Tibial nerve (tissue), 4 donors: ENCODE data around the gene CACNA1I. TPM values are rescaled to one million over a fixed set of nuclear protein-coding genes. Genes with fewer than 3 reads are reported as not detected.
"Not testable (repeated sequence)": the region's sequence is repeated elsewhere in the genome, so short reads cannot be mapped to it uniquely, and the experiment has no call there.

Source experiments
- DNase-seq, 2 donors: peaks; one replicate each; pipeline ENCODE4 v3.0.0-alpha.2; 2019; ENCODE audit warnings: low spot score in 2 of 2
- H3K27ac ChIP-seq, 4 donors: fragments of 200-600 bp; sonication (generic) in 3 of 4; one replicate each; pipeline ENCODE4 v1.5.1; 2017 to 2019; ENCODE audit warnings: mild to moderate bottlenecking in 1 of 4
- H3K27me3 ChIP-seq, 2 donors: fragments of 200-600 bp; sonication (generic) in 1 of 2; one replicate each; pipeline versions ENCODE4 v1.5.1 to v1.6.0; 2017 to 2019
- H3K36me3 ChIP-seq, 3 donors: fragments of 200-600 bp; sonication (generic); one replicate each; pipeline ENCODE4 v1.5.1; 2018 to 2019
- H3K4me1 ChIP-seq, 4 donors: fragments of 200-600 bp; sonication (generic) in 3 of 4; one replicate each; pipeline ENCODE4 v1.5.1; 2017 to 2019
- H3K4me3 ChIP-seq, 4 donors: fragments of 200-600 bp; sonication (generic) in 3 of 4; one replicate each; pipeline ENCODE4 v1.5.1; 2017 to 2019; ENCODE audit warnings: mild to moderate bottlenecking in 1 of 4, moderate library complexity in 1 of 4
- H3K9me3 ChIP-seq, 4 donors: fragments of 200-600 bp; sonication (generic) in 3 of 4; one replicate each; pipeline ENCODE4 v1.5.1; 2017 to 2019
- CTCF ChIP-seq, 5 experiments: fragments of 200-600 bp in 3 of 5; fragments of 450-650 bp in 2 of 5; sonication (generic) in 3 of 5; IDR thresholded peaks; one replicate each; pipeline ENCODE4 v1.5.1; 2016 to 2019; ENCODE audit warnings: antibody characterized with exemption in 5 of 5, mild to moderate bottlenecking in 3 of 5, moderate library complexity in 2 of 5
- EP300 ChIP-seq, 2 donors: sonication (generic); formaldehyde crosslinking; IDR thresholded peaks; one replicate each; pipeline ENCODE4 v1.6.1; 2017; ENCODE audit warnings: antibody characterized with exemption in 2 of 2, mild to moderate bottlenecking in 1 of 2
- POLR2A ChIP-seq, 2 donors: fragments of 450-650 bp; IDR thresholded peaks; one replicate each; pipeline ENCODE4 v1.6.1; 2017; ENCODE audit warnings: antibody characterized with exemption in 2 of 2, mild to moderate bottlenecking in 2 of 2, moderate library complexity in 2 of 2
- WGBS, 2 donors: methylation state at CpG; one replicate each; pipeline ENCODE4 v1.1.5; 2018; 5-methylcytosine and 5-hydroxymethylcytosine counted together
- total RNA-seq, 4 donors: library from RNA; depleted of rRNA; stranded (reverse); fragments of >200 nt; gene quantifications; one replicate each; pipeline ENCODE4 v1.1.0, GENCODE V29; 2016

The CACNA1I gene
- total RNA-seq = under 1 TPM; 0.42 to 0.78 (median 0.52) TPM

- Histone ChIP-seq H3K4me1 (no peaks in the 10 kb centered on the region), H3K27me3 (no peaks in the 10 kb centered on the region), H3K36me3 (no peaks in the 10 kb centered on the region), H3K27ac (no peak within 1 kb of the TSS), H3K4me3 (no peak within 1 kb of the TSS), H3K9me3 (no peaks in the 10 kb centered on the region)
- 83 to 87% methylated on average over 9 to 13 of the region's 14 CpGs for WGBS, 2 donors
- DNase-seq = no peak
- TF ChIP-seq CTCF (IDR thresholded peaks at IDR 0.05) (no peak), EP300 (IDR thresholded peaks at IDR 0.05) (no peak), POLR2A (IDR thresholded peaks at IDR 0.05) (no peak)
These were observed at the start of gene CACNA1I for GRCh38 chr22:39570665-39571064. TSS of gene CACNA1I (plus strand) at chr22:39570753. CDS start at chr22:39570753, 0 bp downstream.

- TF ChIP-seq CTCF (IDR thresholded peaks at IDR 0.05) = peak in 1 of 5 experiments; percentile 5
- 2 to 4% methylated on average over 16 to 21 of the region's 28 CpGs for WGBS, 2 donors
- H3K4me3 ChIP-seq = peak overlapping the region; percentile 86 to 98 (median 91)
- not testable (repeated sequence) for H3K27me3 ChIP-seq, H3K9me3 ChIP-seq, DNase-seq
- peaks cover 0 to 61% (median 13%) of the 10 kb centered on the region in 3 donors for H3K36me3 ChIP-seq
- H3K27ac ChIP-seq = peak overlapping the region; percentile 97 to 100 (median 98)
- H3K4me1 ChIP-seq = peaks cover 0 to 66% (median 53%) of the 10 kb centered on the region in 4 donors
These were observed 49.3 kb upstream of the CACNA1I start for GRCh38 chr22:39521106-39521885.

GRCh38 chr22:39522091-39522490 lies 48.5 kb upstream of the CACNA1I start:
- DNase-seq, H3K9me3 ChIP-seq, H3K27me3 ChIP-seq: not testable (repeated sequence)
- WGBS, 2 donors = 15% methylated on average over 5 of the region's 5 CpGs
- peak overlapping the region; percentile 86 to 98 (median 91) for H3K4me3 ChIP-seq
- H3K4me1 ChIP-seq = peaks cover 0 to 72% (median 56%) of the 10 kb centered on the region in 4 donors
- H3K36me3 ChIP-seq = peaks cover 0 to 54% (median 13%) of the 10 kb centered on the region in 3 donors
- H3K27ac ChIP-seq = peak overlapping the region; percentile 97 to 100 (median 98)

- 9% methylated on average over 12 to 14 of the region's 14 CpGs for WGBS, 2 donors
- peaks cover 0 to 50% (median 13%) of the 10 kb centered on the region in 3 donors for H3K36me3 ChIP-seq
- H3K4me1 ChIP-seq = peaks cover 0 to 78% (median 60%) of the 10 kb centered on the region in 4 donors
- no peak for DNase-seq
- H3K4me3 ChIP-seq = peak overlapping the region; percentile 86 to 98 (median 91)
- H3K27me3 ChIP-seq = no peaks in the 10 kb centered on the region
- TF ChIP-seq EP300 (IDR thresholded peaks at IDR 0.05) (peak in 1 of 2 donors; percentile 68), CTCF (IDR thresholded peaks at IDR 0.05) (no peak)
- H3K27ac ChIP-seq = peak overlapping the region; percentile 97 to 100 (median 98)
- H3K9me3 ChIP-seq = no peaks in the 10 kb centered on the region
These were observed 47.8 kb upstream of the CACNA1I start for GRCh38 chr22:39522567-39523300.

GRCh38 chr22:39524089-39524752 lies 46.3 kb upstream of the CACNA1I start:
- 55 to 64% methylated on average over 10 to 13 of the region's 13 CpGs for WGBS, 2 donors
- H3K4me3 ChIP-seq = no peak overlapping the region
- H3K4me1 ChIP-seq = peaks cover 0 to 79% (median 62%) of the 10 kb centered on the region in 4 donors
- H3K9me3 ChIP-seq = no peaks in the 10 kb centered on the region
- no peaks in the 10 kb centered on the region for H3K27me3 ChIP-seq
- H3K36me3 ChIP-seq = peaks cover 0 to 62% (median 13%) of the 10 kb centered on the region in 3 donors
- TF ChIP-seq POLR2A (IDR thresholded peaks at IDR 0.05) = no peak
- TF ChIP-seq CTCF (IDR thresholded peaks at IDR 0.05) = no peak
- no peak for TF ChIP-seq EP300 (IDR thresholded peaks at IDR 0.05)
- peak overlapping the region in 3 of 4 donors; percentile 46 to 100 (median 98) for H3K27ac ChIP-seq
- no peak for DNase-seq
